H1 (cell line): ENCODE data around the gene RBM20. TPM values are rescaled to one million over a fixed set of nuclear protein-coding genes. Genes with fewer than 3 reads are reported as not detected.

Source experiments
- SIN3A ChIP-seq, 2 experiments: IDR thresholded peaks in 1 of 2; conservative IDR thresholded peaks in 1 of 2; 2 replicates each; pipeline ENCODE4 v1.6.1; 2011 to 2012; ENCODE audit warnings: low read length in 2 of 2, improper control_type of control experiment in 1 of 2, low read depth in 1 of 2, mild to moderate bottlenecking in 1 of 2
- SP4 ChIP-seq: IDR thresholded peaks from 2 replicates; pipeline ENCODE4 v1.6.1; 2012; ENCODE audit warnings: low read length, inconsistent platforms
- polyA plus RNA-seq, 7 experiments: library from polyadenylated mRNA; depleted of rRNA in 3 of 7; stranded (reverse) in 5 of 7; unstranded in 2 of 7; fragments of >200 nt in 5 of 7; fragments of 200-250 nt in 2 of 7; gene quantifications; 1 replicate in 5 of 7; 2 replicates in 1 of 7; 4 replicates in 1 of 7; pipeline versions ENCODE4 v1.2.1 to v1.2.3, GENCODE V29; 2011 to 2013; ENCODE audit warnings: missing spikeins in 2 of 7, mixed read lengths in 2 of 7
- total RNA-seq: library from RNA; stranded (reverse); fragmentation: NEBNext Ultra II Directional; extraction: Animal tissue kit (Norgen Biotek cat#: 25700); gene quantifications from 2 replicates; pipeline ENCODE4 v1.2.1, GENCODE V29; 2021

The RBM20 gene
- total and polyA plus RNA-seq, 2 of the 8 experiments (the other 6 are each of a cell fraction or from before 2014, with no cell fraction given) = 0.05 to 0.63 TPM

GRCh38 chr10:110840225-110840922 lies 196.2 kb downstream of the RBM20 start (continued):
- TF ChIP-seq SP4 (no peak), SIN3A (conservative IDR thresholded peaks at IDR 0.05 in 1 of 2, IDR thresholded peaks at IDR 0.05 in 1 of 2; ENCODE audit: low read depth in 1 of 2, low read length in 2 of 2) (no peak)
